Astrocyte (in vitro differentiated cells and primary cell): Measurements from ENCODE around the gene SORL1. TPM values are rescaled to one million over a fixed set of nuclear protein-coding genes. Genes with fewer than 3 reads are reported as not detected.

Experiments
- DNase-seq: peaks from one replicate; pipeline ENCODE4 v3.0.0-alpha.2; 2010; ENCODE audit warnings: low read depth
- FAIRE-seq: peaks from 2 replicates; lab custom pipeline; 2011; peaks lifted over from hg19 to GRCh38; lab: Jason Lieb, UNC
- H2AFZ ChIP-seq: 2 replicates; pipeline ENCODE4 v1.6.0; 2012; ENCODE audit warnings: low read depth, low read length, inconsistent platforms
- H3K27ac ChIP-seq: 2 replicates; pipeline ENCODE4 v1.5.1; 2011; ENCODE audit warnings: low read depth, low read length, inconsistent platforms
- H3K27me3 ChIP-seq: 2 replicates; pipeline ENCODE4 v1.6.0; 2011; ENCODE audit warnings: low read length, inconsistent platforms; ENCODE audit not compliant: insufficient read depth
- H3K36me3 ChIP-seq: 2 replicates; pipeline ENCODE4 v1.5.1; 2011; ENCODE audit warnings: low read length, inconsistent platforms; ENCODE audit not compliant: insufficient read depth
- H3K4me1 ChIP-seq: 2 replicates; pipeline ENCODE4 v1.5.1; 2011; ENCODE audit warnings: low read length, inconsistent platforms; ENCODE audit not compliant: insufficient read depth
- H3K4me2 ChIP-seq: 2 replicates; pipeline ENCODE4 v1.6.0; 2012; ENCODE audit warnings: low read length, inconsistent platforms
- H3K4me3 ChIP-seq: 2 replicates; pipeline ENCODE4 v1.5.1; 2011; ENCODE audit warnings: low read depth, mild to moderate bottlenecking, low read length, inconsistent platforms; ENCODE audit not compliant: insufficient read depth
- H3K79me2 ChIP-seq: 2 replicates; pipeline ENCODE4 v1.6.0; 2012; ENCODE audit warnings: mild to moderate bottlenecking, low read length, inconsistent platforms; ENCODE audit not compliant: insufficient read depth
- H3K9ac ChIP-seq: 2 replicates; pipeline ENCODE4 v1.6.0; 2012; ENCODE audit warnings: mild to moderate bottlenecking, low read length, inconsistent platforms
- H3K9me3 ChIP-seq: 2 replicates; pipeline ENCODE4 v1.5.1; 2012; ENCODE audit warnings: low read depth, mild to moderate bottlenecking, low read length, inconsistent platforms; ENCODE audit not compliant: insufficient read depth
- H4K20me1 ChIP-seq: 2 replicates; pipeline ENCODE4 v1.6.0; 2012; ENCODE audit warnings: low read length, inconsistent platforms; ENCODE audit not compliant: insufficient read depth
- H3K27ac Mint-ChIP-seq: one replicate; pipeline ENCODE4 v1.8.0; 2021; ENCODE audit warnings: mild to moderate bottlenecking, mixed read lengths; ENCODE audit not compliant: unreplicated experiment
- H3K27me3 Mint-ChIP-seq: one replicate; pipeline ENCODE4 v1.8.0; 2021; ENCODE audit warnings: low read depth, mixed read lengths; ENCODE audit not compliant: unreplicated experiment
- H3K36me3 Mint-ChIP-seq: one replicate; pipeline ENCODE4 v1.8.0; 2021; ENCODE audit warnings: low read depth, mixed read lengths; ENCODE audit not compliant: unreplicated experiment
- H3K4me1 Mint-ChIP-seq: one replicate; pipeline ENCODE4 v1.8.0; 2021; ENCODE audit warnings: low read depth, mixed read lengths; ENCODE audit not compliant: unreplicated experiment
- H3K4me3 Mint-ChIP-seq: one replicate; pipeline ENCODE4 v1.8.0; 2021; ENCODE audit warnings: mild to moderate bottlenecking, moderate library complexity, mixed read lengths; ENCODE audit not compliant: unreplicated experiment
- H3K9me3 Mint-ChIP-seq: one replicate; pipeline ENCODE4 v1.8.0; 2021; ENCODE audit warnings: mild to moderate bottlenecking, mixed read lengths; ENCODE audit not compliant: unreplicated experiment
- EZH2 ChIP-seq: IDR thresholded peaks from 2 replicates; pipeline ENCODE4 v1.6.1; 2012; ENCODE audit warnings: mild to moderate bottlenecking, low read length, inconsistent platforms; ENCODE audit not compliant: insufficient read depth
- total RNA-seq: library from RNA; stranded (reverse); gene quantifications from 2 replicates; pipeline ENCODE4 v1.2.1, GENCODE V29; 2021
- TF ChIP-seq, protein P1 (sequence below): IDR thresholded peaks from 2 replicates; pipeline ENCODE4 v1.5.1; 2011; ENCODE audit warnings: low read depth, mild to moderate bottlenecking, inconsistent platforms, low read length, moderate library complexity; ENCODE audit not compliant: insufficient read depth

Gene SORL1
- total RNA-seq, 1 donor from 2014 or later, result 4.1 TPM

DNA sequence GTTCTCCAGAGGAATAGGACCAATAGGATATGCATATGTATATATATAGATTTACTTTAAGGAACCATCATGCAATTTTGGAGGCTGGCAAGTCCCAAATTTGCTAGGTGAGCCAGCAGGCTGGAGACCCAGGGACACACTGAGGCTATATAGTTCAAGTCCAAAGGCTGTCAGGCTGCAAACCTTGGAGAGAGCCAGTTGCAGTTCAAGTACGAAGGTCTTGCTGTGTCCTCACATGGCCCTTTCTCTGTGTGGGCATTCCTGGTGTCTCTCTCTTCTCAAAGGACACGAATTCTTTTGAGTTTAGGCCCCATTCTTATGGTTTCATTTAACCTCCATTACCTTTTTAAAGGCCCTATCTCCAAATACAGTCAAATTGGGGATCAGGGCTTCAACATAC lies 135.1 kb downstream of the SORL1 start:
- peaks cover 6% of the 10 kb centered on the region for H3K36me3 Mint-ChIP-seq
- no peak for DNase-seq
- no peak for FAIRE-seq

DNA sequence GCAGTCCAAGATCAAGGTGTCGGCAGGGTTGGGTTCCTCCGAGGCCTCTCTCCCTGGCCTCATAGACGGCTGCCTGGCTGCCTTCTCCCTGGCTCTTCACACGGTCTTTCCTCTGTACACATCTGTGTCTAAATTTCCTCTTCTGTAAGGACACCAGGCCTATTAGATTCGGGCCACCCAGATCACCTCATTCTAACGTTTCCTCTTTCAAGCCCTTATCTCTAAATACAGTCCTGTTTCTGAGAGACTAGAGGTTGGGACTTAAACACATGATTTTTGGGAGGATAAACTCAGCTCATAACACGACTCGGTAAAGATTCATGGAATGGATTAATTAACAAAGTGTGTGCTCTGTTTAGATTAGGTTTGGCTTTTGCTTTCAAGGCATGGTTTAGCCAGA lies 136.6 kb downstream of the SORL1 start:
- H3K27me3 Mint-ChIP-seq, result no peaks in the 10 kb centered on the region
- peaks cover 9% of the 10 kb centered on the region for H3K27me3 ChIP-seq
- H3K4me1 ChIP-seq, result no peaks in the 10 kb centered on the region
- peak; percentile 5 for FAIRE-seq
- H3K9me3 Mint-ChIP-seq, result no peaks in the 10 kb centered on the region
- H3K27ac Mint-ChIP-seq, result no peak overlapping the region
- H3K36me3 Mint-ChIP-seq, result peaks cover 6% of the 10 kb centered on the region
- H3K27ac ChIP-seq, result no peak overlapping the region
- TF ChIP-seq EZH2, result no peak
- TF ChIP-seq, protein P1, sequence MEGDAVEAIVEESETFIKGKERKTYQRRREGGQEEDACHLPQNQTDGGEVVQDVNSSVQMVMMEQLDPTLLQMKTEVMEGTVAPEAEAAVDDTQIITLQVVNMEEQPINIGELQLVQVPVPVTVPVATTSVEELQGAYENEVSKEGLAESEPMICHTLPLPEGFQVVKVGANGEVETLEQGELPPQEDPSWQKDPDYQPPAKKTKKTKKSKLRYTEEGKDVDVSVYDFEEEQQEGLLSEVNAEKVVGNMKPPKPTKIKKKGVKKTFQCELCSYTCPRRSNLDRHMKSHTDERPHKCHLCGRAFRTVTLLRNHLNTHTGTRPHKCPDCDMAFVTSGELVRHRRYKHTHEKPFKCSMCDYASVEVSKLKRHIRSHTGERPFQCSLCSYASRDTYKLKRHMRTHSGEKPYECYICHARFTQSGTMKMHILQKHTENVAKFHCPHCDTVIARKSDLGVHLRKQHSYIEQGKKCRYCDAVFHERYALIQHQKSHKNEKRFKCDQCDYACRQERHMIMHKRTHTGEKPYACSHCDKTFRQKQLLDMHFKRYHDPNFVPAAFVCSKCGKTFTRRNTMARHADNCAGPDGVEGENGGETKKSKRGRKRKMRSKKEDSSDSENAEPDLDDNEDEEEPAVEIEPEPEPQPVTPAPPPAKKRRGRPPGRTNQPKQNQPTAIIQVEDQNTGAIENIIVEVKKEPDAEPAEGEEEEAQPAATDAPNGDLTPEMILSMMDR, result no peak
- no peak overlapping the region for H3K9ac ChIP-seq
- no peaks in the 10 kb centered on the region for H3K4me1 Mint-ChIP-seq
- H3K36me3 ChIP-seq, result no peaks in the 10 kb centered on the region
- no peaks in the 10 kb centered on the region for H3K9me3 ChIP-seq
- H2AFZ ChIP-seq, result no peak overlapping the region
- H3K4me2 ChIP-seq, result no peak overlapping the region
- no peak for DNase-seq
- no peak overlapping the region for H3K4me3 ChIP-seq
- no peaks in the 10 kb centered on the region for H3K79me2 ChIP-seq
- H4K20me1 ChIP-seq, result no peaks in the 10 kb centered on the region
- no peak overlapping the region for H3K4me3 Mint-ChIP-seq

More for the DNA sequence above, 135.1 kb downstream of the SORL1 start:
- Mint-ChIP-seq H3K4me1 (no peaks in the 10 kb centered on the region), H3K27ac (no peak overlapping the region), H3K27me3 (no peaks in the 10 kb centered on the region), H3K9me3 (no peaks in the 10 kb centered on the region), H3K4me3 (no peak overlapping the region)
- Histone ChIP-seq H3K9ac (no peak overlapping the region), H2AFZ (no peak overlapping the region), H3K79me2 (no peaks in the 10 kb centered on the region), H3K4me3 (no peak overlapping the region), H3K9me3 (no peaks in the 10 kb centered on the region), H3K27ac (no peak overlapping the region), H3K4me1 (no peaks in the 10 kb centered on the region), H3K4me2 (no peak overlapping the region), H3K27me3 (peaks cover 9% of the 10 kb centered on the region), H4K20me1 (no peaks in the 10 kb centered on the region), H3K36me3 (no peaks in the 10 kb centered on the region)
- no peak for TF ChIP-seq EZH2
- TF ChIP-seq, protein P1, result no peak

DNA sequence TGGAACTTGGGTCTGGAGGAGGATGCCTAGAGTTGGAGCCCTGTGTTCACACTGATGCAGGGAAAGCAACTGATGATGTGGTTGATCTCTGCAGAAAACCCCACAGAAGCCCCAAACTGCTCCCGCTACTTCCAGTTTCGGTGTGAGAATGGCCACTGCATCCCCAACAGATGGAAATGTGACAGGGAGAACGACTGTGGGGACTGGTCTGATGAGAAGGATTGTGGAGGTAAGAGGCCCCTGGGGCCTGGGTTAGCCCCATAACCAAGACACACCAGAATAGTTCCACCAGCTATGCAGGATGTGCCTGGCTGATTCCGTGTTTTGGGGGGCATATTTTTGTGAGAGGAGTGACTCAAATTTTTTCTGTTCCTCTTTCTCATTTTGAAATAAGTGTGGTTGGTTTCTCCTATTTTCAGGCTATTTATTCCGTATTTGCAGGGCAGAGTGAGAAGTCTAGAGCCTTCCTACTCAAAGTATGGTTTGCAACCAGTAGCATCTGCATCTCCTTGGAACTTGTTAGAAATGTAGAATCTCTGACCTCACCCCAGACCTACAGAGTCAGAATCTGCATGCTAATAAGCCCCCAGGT lies 137.9 kb downstream of the SORL1 start:
- no peak overlapping the region for H2AFZ ChIP-seq
- no peaks in the 10 kb centered on the region for H3K9me3 ChIP-seq
- no peak overlapping the region for H3K4me3 ChIP-seq
- H3K27ac ChIP-seq, result no peak overlapping the region
- H3K36me3 ChIP-seq, result no peaks in the 10 kb centered on the region
- no peaks in the 10 kb centered on the region for H3K27me3 Mint-ChIP-seq
- FAIRE-seq (no peak), DNase-seq (no peak)
- H3K4me1 ChIP-seq, result peaks cover under 1% of the 10 kb centered on the region
- H3K9me3 Mint-ChIP-seq, result no peaks in the 10 kb centered on the region
- no peaks in the 10 kb centered on the region for H4K20me1 ChIP-seq
- H3K4me2 ChIP-seq, result no peak overlapping the region
- peaks cover 6% of the 10 kb centered on the region for H3K36me3 Mint-ChIP-seq
- no peak overlapping the region for H3K27ac Mint-ChIP-seq
- TF ChIP-seq EZH2, result no peak
- TF ChIP-seq, protein P1, result no peak
- H3K4me1 Mint-ChIP-seq, result no peaks in the 10 kb centered on the region
- peaks cover 9% of the 10 kb centered on the region for H3K27me3 ChIP-seq
- no peaks in the 10 kb centered on the region for H3K79me2 ChIP-seq
- H3K4me3 Mint-ChIP-seq, result no peak overlapping the region
- H3K9ac ChIP-seq, result no peak overlapping the region
